HEK293 (cell line): ENCODE measurements around the gene FKBP3.

Experiments used
- CTCF ChIA-PET: fragments of 350-600 bp; formaldehyde crosslinking; extraction: SDS; loops from one replicate; lab custom pipeline; 2021; ENCODE audit warnings: antibody characterized with exemption; lab: Yijun Ruan, JAX
- POLR2A ChIA-PET: fragments of 300-600 bp; formaldehyde crosslinking; extraction: SDS; loops from one replicate; lab custom pipeline; 2020; ENCODE audit warnings: antibody characterized with exemption, inconsistent platforms; lab: Yijun Ruan, JAX
- H3K27ac ChIP-seq: fragments of 200-500 bp; sonication (Bioruptor generic); 2 replicates; pipeline ENCODE4 v1.5.1; 2014; ENCODE audit warnings: low read depth, low read length, control low read depth, inconsistent platforms; ENCODE audit errors: extremely low read depth
- H3K36me3 ChIP-seq, 2 experiments: fragments of 200-500 bp in 1 of 2; sonication (Bioruptor generic) in 1 of 2; 1 replicate in 1 of 2; 2 replicates in 1 of 2; pipeline ENCODE4 v1.5.1; 2014 to 2017; ENCODE audit warnings: inconsistent platforms in 2 of 2, low read length in 2 of 2; ENCODE audit not compliant: control insufficient read depth in 2 of 2, insufficient read depth in 1 of 2
- H3K4me1 ChIP-seq: fragments of 200-500 bp; sonication (Bioruptor generic); 2 replicates; pipeline ENCODE4 v1.5.1; 2014; ENCODE audit warnings: mild to moderate bottlenecking, low read length, inconsistent platforms; ENCODE audit not compliant: control insufficient read depth, insufficient read depth
- H3K4me3 ChIP-seq: 2 replicates; pipeline ENCODE4 v1.5.1; 2011; ENCODE audit warnings: low read depth, mild to moderate bottlenecking, control low read depth, low read length, moderate library complexity
- H3K9me3 ChIP-seq: fragments of 200-500 bp; sonication (Bioruptor generic); 2 replicates; pipeline ENCODE4 v1.5.1; 2014; ENCODE audit warnings: low read depth, low read length, inconsistent platforms; ENCODE audit not compliant: control insufficient read depth, insufficient read depth
- ELK4 ChIP-seq: IDR thresholded peaks from 2 replicates; pipeline ENCODE4 v1.6.1; 2011; ENCODE audit warnings: mild to moderate bottlenecking, low read depth, low read length, borderline replicate concordance
- IKZF3 ChIP-seq: fragments of 450-650 bp; IDR thresholded peaks from 2 replicates; pipeline ENCODE4 v1.5.0; 2018; ENCODE audit warnings: missing biosample characterization, mild to moderate bottlenecking, missing genetic modification characterization, moderate library complexity
- KLF7 ChIP-seq: fragments of 450-650 bp; formaldehyde crosslinking; IDR thresholded peaks from 2 replicates; pipeline ENCODE4 v1.5.1; 2016; ENCODE audit warnings: missing biosample characterization, missing genetic modification characterization, borderline replicate concordance
- PATZ1 ChIP-seq: fragments of 450-650 bp; formaldehyde crosslinking; IDR thresholded peaks from 2 replicates; pipeline ENCODE4 v1.5.1; 2016; ENCODE audit warnings: missing biosample characterization, missing genetic modification characterization
- ZFP3 ChIP-seq: fragments of 450-650 bp; formaldehyde crosslinking; IDR thresholded peaks from 2 replicates; pipeline ENCODE4 v1.5.1; 2016; ENCODE audit warnings: low read depth, missing biosample characterization, missing genetic modification characterization
- ZIC2 ChIP-seq: fragments of 450-650 bp; formaldehyde crosslinking; IDR thresholded peaks from 2 replicates; pipeline ENCODE4 v1.5.1; 2016; ENCODE audit warnings: missing biosample characterization, missing genetic modification characterization
- ZNF239 ChIP-seq: fragments of 450-650 bp; formaldehyde crosslinking; IDR thresholded peaks from 2 replicates; pipeline ENCODE4 v1.5.1; 2016; ENCODE audit warnings: missing biosample characterization, missing genetic modification characterization
- ZNF280C ChIP-seq: fragments of 450-650 bp; formaldehyde crosslinking; IDR thresholded peaks from 2 replicates; pipeline ENCODE4 v1.5.1; 2016; ENCODE audit warnings: missing biosample characterization, missing genetic modification characterization
- ZNF324 ChIP-seq: fragments of 450-650 bp; formaldehyde crosslinking; IDR thresholded peaks from 2 replicates; pipeline ENCODE4 v1.5.1; 2016; ENCODE audit warnings: missing biosample characterization, missing genetic modification characterization
- ZNF404 ChIP-seq: fragments of 450-650 bp; formaldehyde crosslinking; IDR thresholded peaks from 2 replicates; pipeline ENCODE4 v1.5.1; 2017; ENCODE audit warnings: missing biosample characterization, missing genetic modification characterization
- ZNF529 ChIP-seq: fragments of 450-650 bp; formaldehyde crosslinking; IDR thresholded peaks from 2 replicates; pipeline ENCODE4 v1.5.1; 2017; ENCODE audit warnings: missing genetic modification characterization, missing biosample characterization; ENCODE audit not compliant: insufficient replicate concordance
- ZNF561 ChIP-seq: fragments of 450-650 bp; IDR thresholded peaks from 2 replicates; pipeline ENCODE4 v1.5.1; 2018; ENCODE audit warnings: missing biosample characterization, missing genetic modification characterization, borderline replicate concordance
- ZNF621 ChIP-seq: fragments of 450-650 bp; formaldehyde crosslinking; IDR thresholded peaks from 2 replicates; pipeline ENCODE4 v1.5.1; 2017; ENCODE audit warnings: missing biosample characterization, missing genetic modification characterization
- ZSCAN16 ChIP-seq: fragments of 450-650 bp; formaldehyde crosslinking; IDR thresholded peaks from 2 replicates; pipeline ENCODE4 v1.5.1; 2016; ENCODE audit warnings: missing biosample characterization, missing genetic modification characterization
- ZSCAN23 ChIP-seq: fragments of 450-650 bp; formaldehyde crosslinking; IDR thresholded peaks from 2 replicates; pipeline ENCODE4 v1.5.1; 2016; ENCODE audit warnings: missing biosample characterization, missing genetic modification characterization
- TF ChIP-seq, protein P1 (sequence below): fragments of 450-650 bp; formaldehyde crosslinking; IDR thresholded peaks from 2 replicates; pipeline ENCODE4 v1.5.1; 2016; ENCODE audit warnings: missing biosample characterization, missing genetic modification characterization

The FKBP3 gene

DNA sequence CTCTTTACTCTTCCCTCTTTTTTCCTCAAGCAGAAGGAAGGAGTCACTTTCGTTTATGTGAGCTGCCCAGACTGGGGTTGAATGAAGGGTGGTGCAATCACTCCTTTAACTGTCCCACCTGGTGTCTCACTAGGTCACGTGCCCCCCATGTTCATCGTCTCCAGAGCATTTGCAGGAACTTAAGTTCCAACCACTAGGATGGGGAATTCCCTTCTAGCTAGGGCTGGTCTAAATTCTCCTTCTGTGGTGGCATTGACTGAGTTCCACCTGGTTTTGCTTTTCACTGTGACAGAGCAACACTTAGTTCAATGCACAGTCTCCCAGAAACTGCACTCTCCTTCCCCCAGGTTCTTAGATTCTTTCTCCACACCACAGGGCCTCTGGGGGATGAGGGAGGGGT lies 10.9 kb upstream of the FKBP3 start:
- Histone ChIP-seq H3K9me3 (no peaks in the 10 kb centered on the region), H3K36me3 (peaks cover 5 to 16% of the 10 kb centered on the region in 2 experiments; a peak in 2 of 3 replicates), H3K4me1 (no peaks in the 10 kb centered on the region), H3K27ac (no peak overlapping the region), H3K4me3 (no peak overlapping the region)
- TF ChIP-seq ZNF561 (tag by site-specific recombination) (no peak), ZNF404 (no peak), ZNF529 (tag by site-specific recombination) (no peak), ZNF324 (tag by site-specific recombination) (no peak), ZSCAN23 (tag by site-specific recombination) (no peak), KLF7 (no peak), ZSCAN16 (tag by site-specific recombination) (no peak), ZNF621 (tag by site-specific recombination) (no peak)
- TF ChIP-seq, protein P1, sequence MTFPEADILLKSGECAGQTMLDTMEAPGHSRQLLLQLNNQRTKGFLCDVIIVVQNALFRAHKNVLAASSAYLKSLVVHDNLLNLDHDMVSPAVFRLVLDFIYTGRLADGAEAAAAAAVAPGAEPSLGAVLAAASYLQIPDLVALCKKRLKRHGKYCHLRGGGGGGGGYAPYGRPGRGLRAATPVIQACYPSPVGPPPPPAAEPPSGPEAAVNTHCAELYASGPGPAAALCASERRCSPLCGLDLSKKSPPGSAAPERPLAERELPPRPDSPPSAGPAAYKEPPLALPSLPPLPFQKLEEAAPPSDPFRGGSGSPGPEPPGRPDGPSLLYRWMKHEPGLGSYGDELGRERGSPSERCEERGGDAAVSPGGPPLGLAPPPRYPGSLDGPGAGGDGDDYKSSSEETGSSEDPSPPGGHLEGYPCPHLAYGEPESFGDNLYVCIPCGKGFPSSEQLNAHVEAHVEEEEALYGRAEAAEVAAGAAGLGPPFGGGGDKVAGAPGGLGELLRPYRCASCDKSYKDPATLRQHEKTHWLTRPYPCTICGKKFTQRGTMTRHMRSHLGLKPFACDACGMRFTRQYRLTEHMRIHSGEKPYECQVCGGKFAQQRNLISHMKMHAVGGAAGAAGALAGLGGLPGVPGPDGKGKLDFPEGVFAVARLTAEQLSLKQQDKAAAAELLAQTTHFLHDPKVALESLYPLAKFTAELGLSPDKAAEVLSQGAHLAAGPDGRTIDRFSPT (tag by site-specific recombination) = no peak
- ChIA-PET CTCF (no interaction called here), POLR2A (no interaction called here)

DNA sequence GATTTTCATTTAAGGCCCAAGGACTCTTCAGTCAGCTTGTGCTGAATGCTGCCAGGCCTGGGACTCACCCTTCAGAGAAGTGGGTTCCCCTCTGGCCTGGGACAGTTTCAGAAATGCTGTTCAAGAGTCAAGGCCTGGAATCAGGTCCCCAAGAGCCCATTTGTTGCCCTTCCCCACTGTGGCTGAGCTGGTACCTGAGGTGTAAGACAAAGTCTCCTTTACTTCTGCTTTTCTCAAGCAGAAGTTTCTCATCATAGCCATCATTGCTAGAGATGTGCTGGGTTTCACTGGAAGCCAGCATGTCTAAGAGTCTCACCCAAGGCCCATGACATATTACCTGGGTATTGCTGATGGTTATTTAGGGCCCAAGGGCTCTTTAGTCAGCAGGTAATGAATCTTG lies 10.4 kb upstream of the FKBP3 start:
- CTCF ChIA-PET = no interaction called here
- H3K27ac ChIP-seq = no peak overlapping the region
- TF ChIP-seq ELK4 (no peak), PATZ1 (tag by site-specific recombination) (no peak), ZNF280C (tag by site-specific recombination) (no peak), ZFP3 (tag by site-specific recombination) (no peak), ZIC2 (no peak), IKZF3 (no peak), ZNF239 (tag by site-specific recombination) (no peak)
- TF ChIP-seq, all 188 proteins: peak for 0
- H3K9me3 ChIP-seq = no peaks in the 10 kb centered on the region
- POLR2A ChIA-PET = no interaction called here
- H3K4me1 ChIP-seq = no peaks in the 10 kb centered on the region
- peaks cover 8 to 13% of the 10 kb centered on the region in 2 experiments; a peak in 2 of 3 replicates for H3K36me3 ChIP-seq
- no peak overlapping the region for H3K4me3 ChIP-seq
